Measurements from ENCODE around the gene FILIP1. TPM values are rescaled to one million over a fixed set of nuclear protein-coding genes. Genes with fewer than 3 reads are reported as not detected.

Gene FILIP1
- total and polyA plus RNA-seq, 2 of the 8 experiments (the other 6 are each of a cell fraction or from before 2014, with no cell fraction given), result 2.4 to 5.7 TPM

GRCh38 chr6:75438013-75438431 lies 55.6 kb downstream of the FILIP1 start:
- Histone ChIP-seq H4K20me1 (replicated peaks in 1 of 2; ENCODE audit: control insufficient read depth in 1 of 2, insufficient read depth in 2 of 2, low read length in 2 of 2) (no peaks in the 10 kb centered on the region), H2AK5ac (ENCODE audit: low read depth, low read length) (no peak overlapping the region), H3K9me3 (ENCODE audit: insufficient read depth in 2 of 2, low read depth in 1 of 2, low read length in 1 of 2) (peaks cover 0 to 2% of the 10 kb centered on the region in 2 experiments; a peak in 1 of 4 replicates), H3K9ac (replicated peaks in 1 of 4; ENCODE audit: extremely low read depth in 1 of 4, low read depth in 3 of 4, low read length in 3 of 4) (no peak overlapping the region), H2BK20ac (ENCODE audit: low read length) (no peak overlapping the region), H4K8ac (ENCODE audit: extremely low read depth, insufficient read depth, low read length) (no peak overlapping the region), H3K14ac (ENCODE audit: insufficient read length) (no peak overlapping the region), H2BK12ac (ENCODE audit: low read depth, low read length) (no peak overlapping the region), H3K79me1 (ENCODE audit: low read depth, low read length) (no peaks in the 10 kb centered on the region), H2AFZ (ENCODE audit: low read length) (no peak overlapping the region), H2BK15ac (ENCODE audit: low read length) (no peak overlapping the region), H3K23me2 (ENCODE audit: low read depth, low read length) (no peaks in the 10 kb centered on the region), H3K4ac (replicated peaks; ENCODE audit: insufficient read length, low read depth, low read length) (no peak overlapping the region), H3K27ac (ENCODE audit: low read depth, low read length) (no peak overlapping the region), H3K36me3 (ENCODE audit: control insufficient read depth in 2 of 4, insufficient read depth in 4 of 4, low read length in 3 of 4) (no peaks in the 10 kb centered on the region), H3K4me1 (replicated peaks in 1 of 4; ENCODE audit: control insufficient read depth in 3 of 4, insufficient read depth in 4 of 4, low read length in 3 of 4) (no peaks in the 10 kb centered on the region), H3K4me2 (ENCODE audit: insufficient read depth in 1 of 2, low read depth in 2 of 2, low read length in 2 of 2) (no peak overlapping the region), H3K27me3 (replicated peaks in 1 of 4; ENCODE audit: control insufficient read depth in 3 of 4, extremely low read depth in 1 of 4, insufficient read depth in 3 of 4, low read length in 3 of 4) (no peaks in the 10 kb centered on the region), H2BK5ac (ENCODE audit: low read depth, low read length) (no peak overlapping the region), H3K23ac (ENCODE audit: insufficient read length) (no peak overlapping the region), H4K91ac (replicated peaks; ENCODE audit: insufficient read length, low read length) (no peak overlapping the region), H4K5ac (ENCODE audit: insufficient read length, low read depth, low read length) (no peak overlapping the region), H3K4me3 (ENCODE audit: extremely low read depth in 1 of 4, insufficient read depth in 2 of 4, low read depth in 3 of 4, low read length in 4 of 4) (no peak overlapping the region), H3K18ac (ENCODE audit: extremely low read depth, low read length) (no peak overlapping the region), H3K79me2 (ENCODE audit: control insufficient read depth in 1 of 2, insufficient read depth in 2 of 2, low read length in 2 of 2) (no peaks in the 10 kb centered on the region), H3K56ac (replicated peaks; ENCODE audit: insufficient read length, low read depth, low read length) (no peak overlapping the region), H2BK120ac (replicated peaks; ENCODE audit: low read depth, low read length) (no peak overlapping the region)
- CTCF ChIA-PET (ENCODE audit: partially characterized antibody), result interaction anchor here (0.8 kb wide), 1 partner anchor 125 kb away, joined by 5 read pairs; no protein-coding TSS in a partner anchor
- 96% methylated on average over 1 of the region's 1 CpG; no CpG with 5 or more reads in 1 of the 2 experiments for WGBS, 2 experiments (ENCODE audit: extremely low coverage in 1 of 2, insufficient coverage in 1 of 2, insufficient read length in 1 of 2, insufficient replicate concordance in 2 of 2, low coverage in 1 of 2, low lambda C conversion rate in 2 of 2, missing lambda C conversion rate in 1 of 2)
- POLR2A ChIA-PET (ENCODE audit: partially characterized antibody), result no interaction called here
- no peak for DNase-seq (ENCODE audit: low read depth in 1 of 2, low spot score in 2 of 2)
- FAIRE-seq, result no peak
- TF ChIP-seq MAX (IDR thresholded peaks at IDR 0.05) (no peak), CTCF (IDR thresholded peaks at IDR 0.05; ENCODE audit: control extremely low read depth in 1 of 3, insufficient read depth in 1 of 3, low read depth in 1 of 3, low read length in 3 of 3) (no peak)

All from H1 (cell line).